LoVo (cell line): Measurements from ENCODE around the gene LRR1.
"Not testable (repeated sequence)": the region's sequence is repeated elsewhere in the genome, so short reads cannot be mapped to it uniquely, and the experiment has no call there.

Experiments
- DNase-seq: peaks from one replicate; pipeline ENCODE4 v3.0.0-alpha.2; 2016; ENCODE audit warnings: low spot score

The LRR1 gene

DNA sequence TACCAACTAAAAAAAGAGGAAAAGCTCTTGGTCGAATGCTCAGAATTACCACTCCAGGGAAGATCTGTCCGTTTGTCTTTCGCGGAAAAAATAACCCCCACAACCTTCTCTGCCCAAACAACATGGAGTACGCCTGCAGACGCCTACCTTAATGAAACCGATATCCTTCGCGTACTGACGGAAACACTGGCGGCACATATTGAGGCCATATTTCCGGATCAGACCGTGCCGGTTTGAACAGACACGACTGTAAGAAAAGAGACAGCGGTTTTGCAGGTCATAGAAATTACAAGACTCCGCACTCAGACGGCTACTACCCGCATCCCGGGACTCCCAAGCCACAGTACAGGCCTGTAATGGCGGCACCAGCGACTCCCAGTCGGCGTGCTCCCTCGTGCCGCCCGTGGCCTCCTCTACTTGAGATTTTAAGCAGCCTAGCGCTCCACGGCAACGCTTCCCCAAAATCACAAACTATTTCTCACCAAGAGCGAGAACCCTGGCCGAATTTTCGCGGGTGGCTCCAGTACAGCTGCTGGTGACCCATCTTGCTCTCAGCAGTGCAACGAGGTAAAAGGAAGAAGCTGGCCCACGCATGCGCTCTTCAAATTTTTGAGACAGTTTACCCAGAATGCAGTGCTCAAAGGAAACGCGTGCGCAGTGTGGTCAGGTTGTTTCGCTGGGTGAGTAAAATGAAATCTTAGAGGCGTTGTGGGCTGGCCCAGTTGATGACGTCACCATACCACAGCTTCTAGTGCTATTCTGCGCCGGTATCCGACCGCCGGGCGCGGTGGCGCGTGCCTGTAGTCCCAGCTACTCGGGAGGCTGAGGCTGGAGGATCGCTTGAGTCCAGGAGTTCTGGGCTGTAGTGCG lies 12.7 kb upstream of the LRR1 start, which contains the start of gene RPS29:
TSS of gene RPS29 (minus strand) at position 578 of the 870 bp plus-strand sequence. CDS start at position 544, 34 bp downstream.
- DNase-seq, result peak; percentile 99

DNA sequence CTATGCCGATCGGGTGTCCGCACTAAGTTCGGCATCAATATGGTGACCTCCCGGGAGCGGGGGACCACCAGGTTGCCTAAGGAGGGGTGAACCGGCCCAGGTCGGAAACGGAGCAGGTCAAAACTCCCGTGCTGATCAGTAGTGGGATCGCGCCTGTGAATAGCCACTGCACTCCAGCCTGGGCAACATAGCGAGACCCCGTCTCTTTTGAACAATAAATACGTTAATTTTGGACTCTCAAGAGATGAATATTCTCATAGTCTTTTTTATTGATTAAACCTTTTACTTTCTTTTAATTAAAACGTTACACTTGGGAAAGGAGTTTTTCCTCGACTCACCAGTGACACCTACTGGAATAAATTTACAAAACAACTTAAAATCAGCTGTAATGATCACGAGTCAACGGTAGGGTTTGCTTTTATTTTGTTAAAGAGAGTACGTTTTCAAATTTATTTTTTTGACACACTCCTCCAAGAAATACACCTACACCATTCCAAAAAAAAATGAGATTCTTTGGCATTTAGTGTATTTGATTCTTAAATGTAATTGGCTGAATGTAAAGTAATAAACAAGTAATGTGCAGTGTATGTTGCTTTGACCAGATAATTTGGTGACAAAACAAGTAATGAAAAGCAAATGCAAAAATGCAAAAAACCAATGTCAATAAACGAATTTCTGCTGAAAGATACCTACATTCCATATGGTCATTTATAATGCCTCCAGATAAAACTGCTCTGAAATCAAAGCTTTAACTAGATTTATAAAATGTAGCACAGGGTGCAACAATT lies 11.9 kb upstream of the LRR1 start:
- peak; percentile 66 for DNase-seq

DNA sequence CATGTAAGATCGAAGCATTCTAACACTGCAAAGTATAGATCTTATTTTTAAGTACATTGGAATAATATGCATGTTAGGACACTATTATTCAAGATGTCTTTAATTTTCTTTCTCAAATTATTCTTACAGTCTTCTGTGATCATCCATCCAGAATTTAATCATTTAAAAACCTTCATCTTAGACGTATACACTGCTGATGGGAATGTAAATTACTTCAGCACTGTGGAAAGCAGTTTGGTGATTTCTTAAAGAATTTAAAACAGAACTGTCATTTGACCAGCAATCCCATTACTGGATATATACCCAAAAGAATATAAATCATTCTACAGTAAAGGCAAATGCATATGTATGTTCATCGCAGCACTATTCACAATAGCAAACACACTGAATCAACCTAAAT lies 9.4 kb upstream of the LRR1 start:
- DNase-seq, result no peak

- no peak for DNase-seq
Observed at GRCh38 chr14:49593016-49593415, 5.7 kb upstream of the LRR1 start.

DNA sequence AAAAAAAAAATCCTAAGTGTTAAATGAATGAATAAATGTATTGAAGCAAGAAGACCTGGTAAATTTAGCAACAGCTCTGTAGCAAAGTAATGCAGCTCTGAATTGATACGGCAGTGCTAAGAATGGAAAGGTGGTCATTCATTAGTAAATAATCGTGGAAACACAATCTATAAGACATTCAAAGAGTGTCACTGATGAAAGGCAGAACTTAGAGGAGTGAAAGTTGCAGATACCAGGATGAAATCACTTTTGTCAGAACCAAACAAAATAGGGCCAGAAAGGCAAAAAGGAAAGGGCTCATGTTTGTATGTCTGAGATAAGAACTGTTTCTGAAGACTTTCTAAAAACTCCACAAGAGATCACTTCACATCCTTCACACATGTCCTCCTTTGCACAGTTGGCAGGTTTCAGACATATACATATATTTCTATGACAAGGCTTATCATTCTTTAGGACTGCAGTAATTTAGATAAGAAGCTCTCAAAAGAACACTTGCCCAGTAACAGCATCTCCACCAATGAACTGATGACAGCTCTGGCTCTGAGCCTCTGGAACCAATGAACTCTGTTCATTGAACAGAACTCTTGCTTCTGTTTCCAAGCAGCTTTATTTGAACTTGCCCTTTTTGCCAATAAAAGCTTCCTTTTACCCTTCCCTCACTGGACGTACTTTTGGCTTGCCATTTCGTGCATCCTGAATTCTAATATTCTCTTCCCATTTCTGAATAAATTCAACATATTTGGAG lies 4.2 kb upstream of the LRR1 start:
- DNase-seq, result no peak

GRCh38 chr14:49598189-49598484 lies 603 bp upstream of the LRR1 start:
- no peak for DNase-seq

DNA sequence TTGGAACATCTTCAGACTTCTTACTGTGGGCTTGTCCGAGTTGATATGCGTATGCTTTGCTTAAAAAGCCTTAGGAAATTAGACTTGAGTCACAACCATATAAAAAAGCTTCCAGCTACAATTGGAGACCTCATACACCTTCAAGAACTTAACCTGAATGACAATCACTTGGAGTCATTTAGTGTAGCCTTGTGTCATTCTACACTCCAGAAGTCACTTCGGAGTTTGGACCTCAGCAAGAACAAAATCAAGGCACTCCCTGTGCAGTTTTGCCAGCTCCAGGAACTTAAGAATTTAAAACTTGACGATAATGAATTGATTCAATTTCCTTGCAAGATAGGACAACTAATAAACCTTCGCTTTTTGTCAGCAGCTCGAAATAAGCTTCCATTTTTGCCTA lies 8.8 kb downstream of the LRR1 start:
- DNase-seq, result no peak

GRCh38 chr14:49612251-49612650 lies 13.5 kb downstream of the LRR1 start:
- no peak for DNase-seq

DNA sequence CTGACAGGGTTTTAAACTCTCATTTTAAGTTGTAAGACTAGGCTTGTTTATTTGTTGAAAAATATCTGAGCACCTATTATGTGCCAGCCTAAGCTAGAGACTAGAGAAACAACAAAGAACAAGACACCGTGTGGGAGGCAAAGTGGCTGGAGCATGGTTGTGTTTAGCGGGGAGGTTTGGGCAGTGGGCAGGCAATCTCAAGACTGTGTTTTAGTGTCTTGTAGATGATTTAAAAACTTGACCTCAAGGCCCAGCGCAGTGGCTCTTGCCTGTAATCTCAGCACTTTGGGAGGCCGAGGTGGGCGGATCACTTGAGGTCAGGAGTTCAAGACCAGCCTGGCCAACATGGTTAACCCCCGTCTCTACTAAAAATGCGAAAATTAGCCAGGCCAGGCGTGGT lies 13.9 kb downstream of the LRR1 start:
- DNase-seq, result no peak

GRCh38 chr14:49614196-49614595 lies 15.5 kb downstream of the LRR1 start:
- no peak for DNase-seq

- no peak for DNase-seq
Observed at GRCh38 chr14:49615776-49616175, 17.0 kb downstream of the LRR1 start.

DNA sequence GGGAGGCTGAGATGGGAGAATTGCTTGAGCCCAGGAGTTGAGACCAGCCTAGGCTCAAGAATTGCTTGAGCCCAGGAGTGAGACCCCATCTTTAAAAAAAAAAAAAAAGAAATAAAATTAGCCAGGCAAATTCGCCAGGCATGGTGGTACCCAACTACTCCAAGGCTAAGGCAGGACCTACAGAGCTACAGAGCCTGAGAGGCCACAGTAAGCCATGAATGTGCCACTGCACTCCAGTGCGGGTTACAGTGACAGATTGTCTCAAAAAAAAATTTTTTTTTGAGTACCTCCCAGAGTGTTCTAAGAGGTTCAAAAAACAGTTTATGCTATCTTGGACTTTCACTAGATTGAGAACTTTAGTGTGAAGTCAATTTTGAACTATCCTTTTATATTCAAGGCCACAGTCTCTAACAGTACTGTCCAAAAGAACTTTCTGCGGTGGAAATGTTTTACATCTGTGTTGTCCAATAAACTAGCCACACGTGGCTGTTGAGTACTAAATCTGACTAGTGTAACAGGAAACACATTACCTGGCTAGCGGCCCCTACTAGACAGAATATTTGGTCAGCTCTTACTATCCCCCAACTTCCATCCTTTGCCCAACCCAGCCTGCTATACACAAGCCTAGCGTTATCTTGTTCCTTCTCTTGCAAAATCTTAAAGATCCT lies 19.2 kb downstream of the LRR1 start:
- no peak for DNase-seq

- not testable (repeated sequence) for DNase-seq
Observed at GRCh38 chr14:49619273-49619672, 20.5 kb downstream of the LRR1 start.

DNA sequence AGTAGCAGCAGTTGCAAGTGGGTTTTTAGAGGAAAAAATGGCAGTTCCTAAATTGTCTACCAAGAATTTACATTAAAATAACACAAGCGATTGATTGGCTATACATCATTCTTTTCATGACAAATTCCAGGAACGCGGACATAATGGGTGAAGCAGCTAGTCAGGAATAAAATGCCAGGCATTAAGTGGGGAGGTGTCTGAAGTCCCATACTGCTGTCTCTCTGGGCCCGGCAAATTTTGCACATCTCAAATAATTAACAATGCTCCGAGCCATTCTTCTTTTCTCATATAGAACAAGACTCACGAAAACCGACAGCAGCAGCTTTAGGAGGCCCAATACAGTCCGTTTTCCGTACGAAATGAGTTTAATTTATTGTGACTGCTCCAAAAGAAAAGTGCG lies 21.0 kb downstream of the LRR1 start:
- DNase-seq, result no peak

GRCh38 chr14:49620182-49621113 lies 21.7 kb downstream of the LRR1 start, which contains the start of the genes MGAT2 and RPL36AL:
TSS of gene MGAT2 (plus strand) at chr14:49620799. CDS start at chr14:49621269, 470 bp downstream.
TSS of gene RPL36AL (minus strand) at chr14:49620626. CDS start at chr14:49619104, 1,522 bp downstream.
- DNase-seq, result peak; percentile 99

DNA sequence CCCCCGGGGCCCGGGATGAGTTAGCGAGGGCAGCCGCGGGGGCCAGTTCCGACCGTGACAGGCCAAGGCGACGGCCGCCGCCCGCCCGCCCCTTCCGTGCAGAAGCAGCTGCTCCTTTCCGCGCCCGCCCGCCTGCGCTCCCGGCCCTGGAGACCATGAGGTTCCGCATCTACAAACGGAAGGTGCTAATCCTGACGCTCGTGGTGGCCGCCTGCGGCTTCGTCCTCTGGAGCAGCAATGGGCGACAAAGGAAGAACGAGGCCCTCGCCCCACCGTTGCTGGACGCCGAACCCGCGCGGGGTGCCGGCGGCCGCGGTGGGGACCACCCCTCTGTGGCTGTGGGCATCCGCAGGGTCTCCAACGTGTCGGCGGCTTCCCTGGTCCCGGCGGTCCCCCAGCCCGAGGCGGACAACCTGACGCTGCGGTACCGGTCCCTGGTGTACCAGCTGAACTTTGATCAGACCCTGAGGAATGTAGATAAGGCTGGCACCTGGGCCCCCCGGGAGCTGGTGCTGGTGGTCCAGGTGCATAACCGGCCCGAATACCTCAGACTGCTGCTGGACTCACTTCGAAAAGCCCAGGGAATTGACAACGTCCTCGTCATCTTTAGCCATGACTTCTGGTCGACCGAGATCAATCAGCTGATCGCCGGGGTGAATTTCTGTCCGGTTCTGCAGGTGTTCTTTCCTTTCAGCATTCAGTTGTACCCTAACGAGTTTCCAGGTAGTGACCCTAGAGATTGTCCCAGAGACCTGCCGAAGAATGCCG lies 22.6 kb downstream of the LRR1 start:
- no peak for DNase-seq

- no peak for DNase-seq
Observed at GRCh38 chr14:49622022-49622607, 23.4 kb downstream of the LRR1 start.

- DNase-seq, result no peak
Observed at GRCh38 chr14:49623387-49623786, 24.6 kb downstream of the LRR1 start.
